B cell (primary cell): Measurements from ENCODE around the gene SLF2. TPM values are rescaled to one million over a fixed set of nuclear protein-coding genes. Genes with fewer than 3 reads are reported as not detected.

Source experiments
- ATAC-seq: fragments of 200-7000 bp; cut with Tn5 transposase; one replicate; pipeline ENCODE4 v1.10.0; 2021; ENCODE audit warnings: low read depth, mild to moderate bottlenecking, moderate number of reproducible peaks, moderate library complexity
- CTCF ChIA-PET: fragments of 350-600 bp; sonication (Branson Sonifier 250); formaldehyde crosslinking; loops from one replicate; lab custom pipeline; 2021; ENCODE audit warnings: antibody characterized with exemption, inconsistent platforms; lab: Charles Lee
- POLR2A ChIA-PET: fragments of 350-600 bp; sonication (Branson Sonifier 250); formaldehyde crosslinking; loops from one replicate; lab custom pipeline; 2021; ENCODE audit warnings: antibody characterized with exemption; lab: Charles Lee
- DNase-seq: peaks from one replicate; pipeline ENCODE4 v3.0.0; 2013
- H2AFZ ChIP-seq: 2 replicates; pipeline ENCODE4 v1.6.1; 2012; ENCODE audit warnings: mild to moderate bottlenecking, low read depth, low read length; ENCODE audit not compliant: insufficient read depth, poor library complexity, severe bottlenecking
- H3K27ac ChIP-seq, 2 donors: 1 replicate in 1 of 2; 2 replicates in 1 of 2; pipeline ENCODE4 v1.5.1; 2012 to 2013; ENCODE audit warnings: low read length in 2 of 2, mild to moderate bottlenecking in 2 of 2, moderate library complexity in 1 of 2
- H3K27me3 ChIP-seq, 4 experiments: fragments of 200-600 bp in 1 of 4; sonication (generic) in 1 of 4; replicated peaks in 1 of 4; 1 replicate in 2 of 4; 2 replicates in 2 of 4; pipeline versions ENCODE4 v1.6.1 to v1.7.0; 2013 to 2016; ENCODE audit warnings: low read length in 3 of 4, mild to moderate bottlenecking in 2 of 4, mixed read lengths in 1 of 4, moderate library complexity in 1 of 4; ENCODE audit not compliant: insufficient read depth in 4 of 4, control insufficient read depth in 3 of 4; ENCODE audit errors: control extremely low read depth in 1 of 4
- H3K36me3 ChIP-seq, 2 experiments: replicated peaks in 1 of 2; 1 replicate in 1 of 2; 2 replicates in 1 of 2; pipeline versions ENCODE4 v1.6.1 to v1.7.1; 2013; ENCODE audit warnings: low read length in 1 of 2; ENCODE audit not compliant: insufficient read depth in 2 of 2, control insufficient read depth in 1 of 2; ENCODE audit errors: control extremely low read depth in 1 of 2, extremely low read depth in 1 of 2
- H3K4me1 ChIP-seq, 2 donors: fragments of 200-600 bp in 1 of 2; sonication (generic) in 1 of 2; 1 replicate in 1 of 2; 2 replicates in 1 of 2; pipeline versions ENCODE4 v1.5.1 to v1.6.1; 2013 to 2017; ENCODE audit warnings: low read length in 2 of 2; ENCODE audit not compliant: control insufficient read depth in 2 of 2, insufficient read depth in 2 of 2
- H3K4me2 ChIP-seq: replicated peaks from 2 replicates; pipeline ENCODE3; 2012; ENCODE audit warnings: mild to moderate bottlenecking, low read depth, low read length; ENCODE audit not compliant: poor library complexity, severe bottlenecking
- H3K4me3 ChIP-seq, 5 experiments: fragments of 200-600 bp in 1 of 5; sonication (generic) in 1 of 5; 1 replicate in 3 of 5; 2 replicates in 2 of 5; pipeline versions ENCODE4 v1.5.1 to v1.7.0; 2011 to 2016; ENCODE audit warnings: low read length in 4 of 5, mild to moderate bottlenecking in 4 of 5, low read depth in 2 of 5, control low read depth in 1 of 5, moderate library complexity in 1 of 5; ENCODE audit not compliant: insufficient read depth in 1 of 5; ENCODE audit errors: control extremely low read depth in 1 of 5, extremely low read depth in 1 of 5
- H3K79me2 ChIP-seq: fragments of 200-600 bp; sonication (generic); one replicate; pipeline ENCODE4 v1.6.0; 2016; ENCODE audit warnings: low read length; ENCODE audit not compliant: control insufficient read depth, insufficient read depth
- H3K9ac ChIP-seq: fragments of 200-600 bp; sonication (generic); 2 replicates; pipeline ENCODE4 v1.6.1; 2017; ENCODE audit warnings: mild to moderate bottlenecking, low read length, moderate library complexity
- H3K9me3 ChIP-seq, 3 donors: one replicate each; pipeline versions ENCODE4 v1.6.1 to v1.7.1; 2013; ENCODE audit warnings: low read length in 2 of 3; ENCODE audit not compliant: control insufficient read depth in 2 of 3, insufficient read depth in 1 of 3; ENCODE audit errors: control extremely low read depth in 1 of 3
- H4K20me1 ChIP-seq: 2 replicates; pipeline ENCODE4 v1.6.0; 2012; ENCODE audit warnings: mild to moderate bottlenecking, low read length; ENCODE audit not compliant: insufficient read depth, control insufficient read depth, poor library complexity, severe bottlenecking
- H3K27ac Mint-ChIP-seq: one replicate; pipeline ENCODE4 v1.8.0; 2021; ENCODE audit warnings: mixed read lengths
- H3K27me3 Mint-ChIP-seq: one replicate; pipeline ENCODE4 v1.8.0; 2021; ENCODE audit warnings: mixed read lengths
- H3K4me1 Mint-ChIP-seq: one replicate; pipeline ENCODE4 v1.8.0; 2021; ENCODE audit warnings: mixed read lengths
- H3K4me3 Mint-ChIP-seq: one replicate; pipeline ENCODE4 v1.8.0; 2021; ENCODE audit warnings: mixed read lengths
- H3K9me3 Mint-ChIP-seq: one replicate; pipeline ENCODE4 v1.8.0; 2022; ENCODE audit warnings: mixed read lengths; ENCODE audit not compliant: insufficient read depth
- CTCF ChIP-seq: fragments of 200-600 bp; IDR thresholded peaks from one replicate; pipeline ENCODE4 v1.8.0; 2022; ENCODE audit warnings: antibody characterized with exemption, mild to moderate bottlenecking
- EZH2 ChIP-seq: IDR thresholded peaks from 2 replicates; pipeline ENCODE4 v1.6.1; 2012; ENCODE audit warnings: borderline replicate concordance, low read depth, mild to moderate bottlenecking, moderate library complexity, low read length; ENCODE audit not compliant: insufficient read depth, poor library complexity, severe bottlenecking
- WGBS: methylation state at CpG from one replicate; pipeline ENCODE4 v1.1.5; 2013; ENCODE audit warnings: missing lambda C conversion rate; ENCODE audit not compliant: insufficient coverage; 5-methylcytosine and 5-hydroxymethylcytosine counted together
- intact Hi-C: fragments of 100-400 bp; cut with micrococcal nuclease; formaldehyde crosslinking; loops from one replicate; pipeline ENCODE4 v1.10.0; 2022
- polyA plus RNA-seq: library from polyadenylated mRNA; depleted of rRNA; stranded (reverse); fragments of >200 nt; gene quantifications from 2 replicates; pipeline ENCODE4 v1.2.3, GENCODE V29; 2012
- total RNA-seq, 2 donors: library from RNA; stranded (reverse); fragments of 120-200 nt in 1 of 2; gene quantifications; 1 replicate in 1 of 2; 2 replicates in 1 of 2; pipeline versions ENCODE4 v1.2.3 to v1.2.4, GENCODE V29; 2013 to 2022

The SLF2 gene
- total and polyA plus RNA-seq, 2 donors (not counting 1 experiment from before 2014, with no cell fraction given), result 11.8 to 65.6 TPM

- Histone ChIP-seq H3K9me3 (no peaks in the 10 kb centered on the region), H3K27ac (peak within 1 kb of the TSS; percentile 84 to 87), H2AFZ (peak within 1 kb of the TSS; percentile 81), H3K9ac (peak within 1 kb of the TSS; percentile 81), H4K20me1 (peaks cover 25% of the 10 kb centered on the region), H3K4me1 (peaks cover 22 to 34% of the 10 kb centered on the region in 2 donors), H3K79me2 (no peaks in the 10 kb centered on the region), H3K36me3 (peaks cover 0 to 9% of the 10 kb centered on the region in 2 experiments), H3K4me3 (peak within 1 kb of the TSS; percentile 37 to 89 (median 86)), H3K27me3 (peaks cover 0 to 2% (median 0%) of the 10 kb centered on the region in 4 experiments), H3K4me2 (peak within 1 kb of the TSS; percentile 95)
- Mint-ChIP-seq H3K4me3 (peak within 1 kb of the TSS; percentile 95), H3K4me1 (peaks cover 29% of the 10 kb centered on the region), H3K27ac (peak within 1 kb of the TSS; percentile 96), H3K27me3 (no peaks in the 10 kb centered on the region), H3K9me3 (no peaks in the 10 kb centered on the region)
- 3% methylated on average over 43 of the region's 44 CpGs for WGBS
- TF ChIP-seq CTCF (no peak), EZH2 (no peak)
- no peak for ATAC-seq
- no peak for DNase-seq
- ChIA-PET CTCF (interaction anchor here (0.7 to 8.4 kb wide), 8 partner anchors 8 to 30 kb away, joined by 3 to 70 read pairs (median 6); partner anchors contain the start of gene SEMA4G), POLR2A (interaction anchor here (2.4 kb wide), 1 partner anchor 18 kb away, joined by 9 read pairs; no protein-coding TSS in a partner anchor)
- intact Hi-C loops, result loop anchor here (1.0 to 5.0 kb wide), 4 partner anchors 14 to 1377 kb away; partner anchors contain the start of genes PDZD7, SFXN3 and SLC25A28
These were observed 87.0 kb downstream of the SLF2 start, which contains the start of gene LZTS2 for GRCh38 chr10:100999742-101000126. LZTS2 (plus strand) TSS chr10:100999808; CDS start chr10:101002539, 2,731 bp downstream.

- Histone ChIP-seq H3K79me2 (no peaks in the 10 kb centered on the region), H3K4me3 (peak overlapping the region in 4 of 5 experiments; percentile 47 to 86 (median 52))
- CTCF ChIA-PET, result interaction anchor here (0.6 to 8.4 kb wide), 6 partner anchors 9 to 71 kb away, joined by 3 to 70 read pairs (median 6); no protein-coding TSS in a partner anchor
These were observed 87.6 kb downstream of the SLF2 start for GRCh38 chr10:101000127-101000914.

More at GRCh38 chr10:101000127-101000914, 87.6 kb downstream of the SLF2 start:
- Mint-ChIP-seq H3K4me1 (peaks cover 29% of the 10 kb centered on the region), H3K9me3 (no peaks in the 10 kb centered on the region), H3K4me3 (peak overlapping the region; percentile 79), H3K27ac (peak overlapping the region; percentile 64), H3K27me3 (no peaks in the 10 kb centered on the region)
- Histone ChIP-seq H3K4me1 (peaks cover 22 to 34% of the 10 kb centered on the region in 2 donors), H3K9me3 (no peaks in the 10 kb centered on the region), H4K20me1 (peaks cover 25% of the 10 kb centered on the region), H2AFZ (peak overlapping the region; percentile 60), H3K4me2 (peak overlapping the region; percentile 95), H3K9ac (peak overlapping the region; percentile 59), H3K27ac (no peak overlapping the region), H3K36me3 (peaks cover 0 to 10% of the 10 kb centered on the region in 2 experiments), H3K27me3 (peaks cover 0 to 2% (median 0%) of the 10 kb centered on the region in 4 experiments)
- no peak for DNase-seq
- POLR2A ChIA-PET, result no interaction called here
- intact Hi-C loops, result no loop called here
- no peak for ATAC-seq
- TF ChIP-seq CTCF (no peak), EZH2 (no peak)
- WGBS, result 9% methylated on average over 11 of the region's 19 CpGs
